Uterus (tissue), 4 donors: Measurements from ENCODE around the gene DTHD1. TPM values are rescaled to one million over a fixed set of nuclear protein-coding genes. Genes with fewer than 3 reads are reported as not detected.

ENCODE experiments used
- DNase-seq, 2 donors: peaks; one replicate each; pipeline ENCODE4 v3.0.0-alpha.2; 2019 to 2020
- H3K27ac ChIP-seq, 2 donors: fragments of 200-600 bp; sonication (generic); 1 replicate in 1 of 2; 2 replicates in 1 of 2; pipeline ENCODE4 v1.5.1; 2016 to 2018
- H3K27me3 ChIP-seq, 2 donors: fragments of 200-600 bp; sonication (generic); one replicate each; pipeline ENCODE4 v1.5.1; 2018 to 2019; ENCODE audit warnings: control low read depth in 1 of 2
- H3K36me3 ChIP-seq, 2 donors: fragments of 200-600 bp; sonication (generic); one replicate each; pipeline ENCODE4 v1.5.1; 2019; ENCODE audit warnings: control low read depth in 1 of 2
- H3K4me1 ChIP-seq, 2 donors: fragments of 200-600 bp; sonication (generic); one replicate each; pipeline ENCODE4 v1.5.1; 2018 to 2019; ENCODE audit warnings: control low read depth in 1 of 2
- H3K4me3 ChIP-seq, 2 donors: fragments of 200-600 bp; sonication (generic); 1 replicate in 1 of 2; 2 replicates in 1 of 2; pipeline ENCODE4 v1.5.1; 2018 to 2019; ENCODE audit warnings: mild to moderate bottlenecking in 1 of 2
- H3K9me3 ChIP-seq, 2 donors: fragments of 200-600 bp; sonication (generic); one replicate each; pipeline ENCODE4 v1.5.1; 2019; ENCODE audit warnings: control low read depth in 1 of 2
- POLR2A ChIP-seq, 2 donors: fragments of 450-650 bp; IDR thresholded peaks; one replicate each; pipeline ENCODE4 v1.6.1; 2016; ENCODE audit warnings: antibody characterized with exemption in 2 of 2, mild to moderate bottlenecking in 1 of 2, moderate library complexity in 1 of 2
- intact Hi-C: fragments of 100-400 bp; cut with DNase I; formaldehyde crosslinking; loops from one replicate; pipeline ENCODE4 v1.15.1; 2023; ENCODE audit warnings: low total_unique reads
- total RNA-seq, 4 donors: library from RNA; depleted of rRNA in 3 of 4; stranded (reverse); fragments of >200 nt in 3 of 4; gene quantifications; one replicate each; pipeline versions ENCODE4 v1.1.0 to v1.2.4, GENCODE V29; 2014 to 2023
- TF ChIP-seq, protein P1 (sequence below), 4 experiments: fragments of 200-600 bp in 2 of 4; fragments of 450-650 bp in 2 of 4; sonication (generic) in 2 of 4; IDR thresholded peaks; one replicate each; pipeline ENCODE4 v1.5.1; 2016 to 2019; ENCODE audit warnings: antibody characterized with exemption in 4 of 4, mild to moderate bottlenecking in 2 of 4, moderate library complexity in 1 of 4
- donor health status: DM: yes; HTN: yes; CAD: no.

The DTHD1 gene
- total RNA-seq, 4 donors from 2014 or later, result 1.0 to 2.5 (median 2.1) TPM

DNA sequence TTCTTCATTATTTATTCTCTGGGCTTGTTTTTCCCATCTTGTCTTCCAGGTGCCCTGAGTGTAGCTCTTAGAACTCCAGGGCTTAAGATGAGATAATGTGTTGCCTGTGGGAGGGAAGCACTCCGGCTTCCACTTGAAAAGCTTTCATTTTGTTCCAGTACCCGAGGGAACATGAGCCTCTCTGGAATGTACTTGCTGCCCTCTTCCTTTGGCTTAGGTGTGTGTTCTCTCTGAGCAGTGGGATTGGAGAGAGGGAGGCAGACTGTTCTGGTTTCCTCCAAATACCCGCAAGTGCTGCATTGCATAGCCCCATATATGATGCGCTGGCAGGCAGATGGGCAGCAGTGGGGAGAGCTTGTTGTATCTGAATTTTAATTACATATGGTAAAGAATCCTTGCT is 861 bp upstream of the DTHD1 start:
- TF ChIP-seq POLR2A (IDR thresholded peaks at IDR 0.05), result no peak
- TF ChIP-seq, protein P1, sequence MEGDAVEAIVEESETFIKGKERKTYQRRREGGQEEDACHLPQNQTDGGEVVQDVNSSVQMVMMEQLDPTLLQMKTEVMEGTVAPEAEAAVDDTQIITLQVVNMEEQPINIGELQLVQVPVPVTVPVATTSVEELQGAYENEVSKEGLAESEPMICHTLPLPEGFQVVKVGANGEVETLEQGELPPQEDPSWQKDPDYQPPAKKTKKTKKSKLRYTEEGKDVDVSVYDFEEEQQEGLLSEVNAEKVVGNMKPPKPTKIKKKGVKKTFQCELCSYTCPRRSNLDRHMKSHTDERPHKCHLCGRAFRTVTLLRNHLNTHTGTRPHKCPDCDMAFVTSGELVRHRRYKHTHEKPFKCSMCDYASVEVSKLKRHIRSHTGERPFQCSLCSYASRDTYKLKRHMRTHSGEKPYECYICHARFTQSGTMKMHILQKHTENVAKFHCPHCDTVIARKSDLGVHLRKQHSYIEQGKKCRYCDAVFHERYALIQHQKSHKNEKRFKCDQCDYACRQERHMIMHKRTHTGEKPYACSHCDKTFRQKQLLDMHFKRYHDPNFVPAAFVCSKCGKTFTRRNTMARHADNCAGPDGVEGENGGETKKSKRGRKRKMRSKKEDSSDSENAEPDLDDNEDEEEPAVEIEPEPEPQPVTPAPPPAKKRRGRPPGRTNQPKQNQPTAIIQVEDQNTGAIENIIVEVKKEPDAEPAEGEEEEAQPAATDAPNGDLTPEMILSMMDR (IDR thresholded peaks at IDR 0.05), result no peak
- no peak overlapping the region for H3K4me3 ChIP-seq
- no peaks in the 10 kb centered on the region for H3K4me1 ChIP-seq
- H3K36me3 ChIP-seq, result no peaks in the 10 kb centered on the region
- no peaks in the 10 kb centered on the region for H3K27me3 ChIP-seq
- H3K9me3 ChIP-seq, result no peaks in the 10 kb centered on the region
- DNase-seq, result no peak
- no peak overlapping the region for H3K27ac ChIP-seq
- intact Hi-C loops, result no loop called here

DNA sequence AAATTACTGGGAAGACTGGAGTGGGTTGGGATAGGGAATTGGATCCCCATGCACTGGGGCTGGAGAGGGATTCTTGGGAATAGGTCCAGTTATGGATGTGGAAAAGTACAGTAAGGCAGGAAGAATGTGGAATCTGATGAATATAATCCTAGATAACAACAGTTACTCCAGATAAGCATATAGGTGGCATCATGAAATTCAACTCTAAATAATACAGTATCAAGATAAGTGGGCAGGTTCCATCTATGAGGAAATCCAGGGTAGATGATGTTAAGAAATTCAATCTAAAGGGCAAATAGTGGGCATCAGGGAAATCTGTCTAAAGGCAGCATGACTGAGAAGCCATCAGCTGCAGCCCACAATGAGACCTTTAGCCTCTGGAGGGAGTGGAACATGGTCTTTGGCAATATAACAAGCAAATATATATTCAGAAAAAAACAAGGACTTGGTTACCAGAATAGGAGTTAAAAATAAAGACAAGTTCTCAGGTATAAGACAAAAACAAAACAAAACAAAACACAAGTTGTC is 1.2 kb downstream of the DTHD1 start:
- Histone ChIP-seq H3K9me3 (no peaks in the 10 kb centered on the region), H3K4me3 (no peak overlapping the region), H3K27me3 (no peaks in the 10 kb centered on the region), H3K27ac (no peak overlapping the region), H3K36me3 (no peaks in the 10 kb centered on the region), H3K4me1 (no peaks in the 10 kb centered on the region)
- TF ChIP-seq, protein P1 (IDR thresholded peaks at IDR 0.05), result no peak
- TF ChIP-seq POLR2A (IDR thresholded peaks at IDR 0.05), result no peak
- intact Hi-C loops, result no loop called here
- no peak for DNase-seq

DNA sequence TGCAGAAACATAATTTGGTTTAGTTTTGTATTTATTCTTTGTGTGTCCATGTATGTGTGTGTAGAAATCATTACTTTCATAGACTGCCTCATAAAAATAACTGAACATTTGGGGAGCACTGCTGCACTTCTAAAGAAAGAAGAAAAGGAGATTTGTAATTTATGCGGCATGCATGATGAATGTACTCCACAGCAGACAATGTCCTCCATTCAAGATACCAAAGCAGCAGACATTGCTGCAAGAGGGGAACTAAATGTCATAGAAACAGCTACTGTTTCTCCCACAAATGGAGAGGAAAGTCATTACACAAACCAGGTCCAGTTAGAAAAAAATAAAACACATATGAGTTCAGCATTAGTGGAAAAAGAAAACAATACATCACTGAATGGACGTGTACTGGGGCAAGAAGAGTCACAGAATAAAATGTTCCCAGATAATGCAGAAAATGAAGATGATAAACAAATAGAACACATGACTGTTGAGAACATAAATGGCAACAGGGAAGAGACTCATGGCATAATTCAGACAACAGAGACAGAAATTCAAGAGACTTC is 2.6 kb downstream of the DTHD1 start:
- intact Hi-C loops, result no loop called here
- no peak for DNase-seq
- H3K36me3 ChIP-seq, result no peaks in the 10 kb centered on the region
- no peaks in the 10 kb centered on the region for H3K9me3 ChIP-seq
- H3K4me1 ChIP-seq, result no peaks in the 10 kb centered on the region
- TF ChIP-seq POLR2A (IDR thresholded peaks at IDR 0.05), result no peak
- H3K27me3 ChIP-seq, result no peaks in the 10 kb centered on the region
- H3K27ac ChIP-seq, result no peak overlapping the region
- no peak overlapping the region for H3K4me3 ChIP-seq

DNA sequence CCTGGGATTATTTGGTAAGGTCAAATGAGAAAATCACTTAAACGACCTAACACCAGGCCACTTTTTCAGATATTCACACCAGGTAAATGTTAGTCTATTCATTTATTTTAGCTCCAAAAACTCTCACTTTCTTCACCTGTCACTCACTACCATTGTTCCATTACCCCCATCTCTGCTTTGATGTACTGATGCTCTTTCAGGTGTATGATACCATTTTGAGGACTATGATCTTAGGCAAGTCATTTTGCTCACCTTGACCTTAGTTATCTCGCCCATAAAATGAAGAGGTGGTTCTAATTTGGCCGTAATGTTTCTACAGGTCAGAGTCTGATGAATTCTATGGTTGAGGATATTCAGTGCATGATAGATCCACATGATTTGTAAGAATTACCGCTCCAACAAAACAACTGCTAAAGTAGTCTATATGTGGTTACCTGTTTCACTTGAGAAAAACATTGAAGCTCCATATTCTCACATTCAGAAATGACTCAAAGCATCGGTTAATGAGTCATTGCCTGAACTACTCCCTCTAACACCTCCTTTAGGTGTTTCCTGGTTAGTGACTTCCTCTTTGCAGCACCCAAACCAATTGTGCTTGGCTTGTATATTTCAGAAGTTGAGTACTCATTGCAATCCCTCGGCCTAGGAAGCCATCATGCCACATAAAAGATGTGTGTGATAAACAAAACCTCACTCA is 4.5 kb downstream of the DTHD1 start:
- Histone ChIP-seq H3K4me3 (no peak overlapping the region), H3K27me3 (no peaks in the 10 kb centered on the region), H3K36me3 (no peaks in the 10 kb centered on the region), H3K27ac (no peak overlapping the region), H3K9me3 (no peaks in the 10 kb centered on the region), H3K4me1 (no peaks in the 10 kb centered on the region)
- TF ChIP-seq, protein P1 (IDR thresholded peaks at IDR 0.05), result no peak
- TF ChIP-seq POLR2A (IDR thresholded peaks at IDR 0.05), result no peak
- intact Hi-C loops, result no loop called here
- no peak for DNase-seq

DNA sequence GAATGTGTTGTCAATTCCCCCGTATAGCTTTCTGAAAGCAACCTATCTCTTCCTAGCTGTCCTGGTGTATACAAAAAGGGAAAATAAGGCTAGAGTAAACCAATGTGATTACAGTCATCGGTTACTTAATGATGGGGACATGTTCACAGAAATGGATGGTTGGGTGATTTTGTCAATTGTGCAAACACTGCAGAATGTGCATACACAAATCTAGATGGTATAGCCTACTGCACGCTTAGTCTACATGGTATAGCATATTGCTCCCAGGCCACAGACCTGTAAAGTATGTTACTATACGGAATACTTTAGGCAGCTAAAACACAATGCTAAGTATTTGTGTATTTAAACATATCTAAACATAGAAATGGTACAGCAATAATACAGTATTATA is 5.1 kb downstream of the DTHD1 start:
- H3K4me3 ChIP-seq, result no peak overlapping the region
- no peak overlapping the region for H3K27ac ChIP-seq
- intact Hi-C loops, result no loop called here

More for the DNA sequence above, 5.1 kb downstream of the DTHD1 start:
- Histone ChIP-seq H3K27me3 (no peaks in the 10 kb centered on the region), H3K36me3 (no peaks in the 10 kb centered on the region), H3K9me3 (no peaks in the 10 kb centered on the region), H3K4me1 (no peaks in the 10 kb centered on the region)
- DNase-seq, result no peak
- no peak for TF ChIP-seq POLR2A (IDR thresholded peaks at IDR 0.05)
- TF ChIP-seq, protein P1 (IDR thresholded peaks at IDR 0.05), result no peak
